Ascending aorta (tissue), 2 donors: ENCODE results near the gene BLOC1S5. TPM values are rescaled to one million over a fixed set of nuclear protein-coding genes. Genes with fewer than 3 reads are reported as not detected.
"Not testable (repeated sequence)": the region's sequence is repeated elsewhere in the genome, so short reads cannot be mapped to it uniquely, and the experiment has no call there.

Experiments used
- DNase-seq, 2 donors: peaks; one replicate each; pipeline ENCODE4 v3.0.0-alpha.2; 2019; ENCODE audit warnings: low spot score in 2 of 2
- H3K27ac ChIP-seq, 2 donors: fragments of 200-600 bp; sonication (generic); one replicate each; pipeline ENCODE4 v1.5.1; 2016 to 2017; ENCODE audit warnings: mild to moderate bottlenecking in 1 of 2
- H3K27me3 ChIP-seq: fragments of 200-600 bp; sonication (generic); one replicate; pipeline ENCODE4 v1.5.1; 2017
- H3K36me3 ChIP-seq, 2 donors: fragments of 200-600 bp; sonication (generic); one replicate each; pipeline ENCODE4 v1.5.1; 2016
- H3K4me1 ChIP-seq, 2 donors: fragments of 200-600 bp; sonication (generic); one replicate each; pipeline ENCODE4 v1.5.1; 2016 to 2017; ENCODE audit warnings: mild to moderate bottlenecking in 1 of 2
- H3K4me3 ChIP-seq, 2 donors: fragments of 200-600 bp; sonication (generic); one replicate each; pipeline ENCODE4 v1.5.1; 2016 to 2017; ENCODE audit warnings: mild to moderate bottlenecking in 1 of 2
- H3K9me3 ChIP-seq, 2 donors: fragments of 200-600 bp; sonication (generic); one replicate each; pipeline ENCODE4 v1.5.1; 2016
- CTCF ChIP-seq, 3 experiments: fragments of 200-600 bp in 2 of 3; fragments of 450-650 bp in 1 of 3; sonication (generic) in 2 of 3; IDR thresholded peaks; one replicate each; pipeline ENCODE4 v1.5.1; 2016 to 2019; ENCODE audit warnings: antibody characterized with exemption in 3 of 3, mild to moderate bottlenecking in 1 of 3, moderate library complexity in 1 of 3
- intact Hi-C: fragments of 100-400 bp; cut with DNase I; formaldehyde crosslinking; loops from one replicate; pipeline ENCODE4 v1.15.1; 2023
- total RNA-seq: library from RNA; depleted of rRNA; stranded (reverse); fragments of >200 nt; gene quantifications from one replicate; pipeline ENCODE4 v1.1.0, GENCODE V29; 2016

Gene BLOC1S5
- total RNA-seq, 1 donor from 2014 or later, result 13.3 TPM

GRCh38 chr6:7986219-7986618 is 78.0 kb downstream of the BLOC1S5 start:
- Histone ChIP-seq H3K4me3 (no peak overlapping the region), H3K27ac (no peak overlapping the region), H3K9me3 (no peaks in the 10 kb centered on the region), H3K4me1 (no peaks in the 10 kb centered on the region), H3K27me3 (no peaks in the 10 kb centered on the region), H3K36me3 (no peaks in the 10 kb centered on the region)
- intact Hi-C loops, result no loop called here
- TF ChIP-seq CTCF (IDR thresholded peaks at IDR 0.05), result no peak
- DNase-seq, result no peak

GRCh38 chr6:7983967-7984366 is 80.2 kb downstream of the BLOC1S5 start:
- intact Hi-C loops, result not testable (repeated sequence)

GRCh38 chr6:7979831-7980230 is 84.4 kb downstream of the BLOC1S5 start:
- DNase-seq, result no peak
- intact Hi-C loops, result no loop called here
- no peak overlapping the region for H3K27ac ChIP-seq
- no peaks in the 10 kb centered on the region for H3K36me3 ChIP-seq
- no peaks in the 10 kb centered on the region for H3K27me3 ChIP-seq
- H3K4me3 ChIP-seq, result no peak overlapping the region
- TF ChIP-seq CTCF (IDR thresholded peaks at IDR 0.05), result no peak
- no peaks in the 10 kb centered on the region for H3K4me1 ChIP-seq
- no peaks in the 10 kb centered on the region for H3K9me3 ChIP-seq

More at GRCh38 chr6:7983967-7984366, 80.2 kb downstream of the BLOC1S5 start:
- not testable (repeated sequence) for H3K4me1 ChIP-seq, H3K36me3 ChIP-seq, H3K9me3 ChIP-seq, H3K27me3 ChIP-seq, H3K4me3 ChIP-seq, DNase-seq, H3K27ac ChIP-seq

GRCh38 chr6:7978736-7979135 is 85.5 kb downstream of the BLOC1S5 start:
- Histone ChIP-seq H3K27me3 (no peaks in the 10 kb centered on the region), H3K4me1 (no peaks in the 10 kb centered on the region), H3K4me3 (no peak overlapping the region), H3K27ac (no peak overlapping the region), H3K36me3 (no peaks in the 10 kb centered on the region), H3K9me3 (no peaks in the 10 kb centered on the region)
- no peak for TF ChIP-seq CTCF (IDR thresholded peaks at IDR 0.05)
- no peak for DNase-seq
- intact Hi-C loops, result no loop called here

- Histone ChIP-seq H3K36me3 (no peaks in the 10 kb centered on the region), H3K27me3 (no peaks in the 10 kb centered on the region), H3K27ac (no peak overlapping the region), H3K9me3 (no peaks in the 10 kb centered on the region), H3K4me3 (no peak overlapping the region), H3K4me1 (no peaks in the 10 kb centered on the region)
- no peak for TF ChIP-seq CTCF (IDR thresholded peaks at IDR 0.05)
- intact Hi-C loops, result no loop called here
- DNase-seq, result no peak
Observed at GRCh38 chr6:7976485-7977056, 87.6 kb downstream of the BLOC1S5 start.

GRCh38 chr6:7975764-7976146 is 88.4 kb downstream of the BLOC1S5 start:
- no peaks in the 10 kb centered on the region for H3K4me1 ChIP-seq
- no peaks in the 10 kb centered on the region for H3K27me3 ChIP-seq
- H3K36me3 ChIP-seq, result no peaks in the 10 kb centered on the region
- intact Hi-C loops, result no loop called here
- H3K9me3 ChIP-seq, result no peaks in the 10 kb centered on the region
- H3K4me3 ChIP-seq, result peak overlapping the region in 1 of 2 donors; percentile 49
- no peak for TF ChIP-seq CTCF (IDR thresholded peaks at IDR 0.05)
- DNase-seq, result no peak
- peak overlapping the region; percentile 14 to 32 for H3K27ac ChIP-seq
